BE2C (cell line): ENCODE measurements around the gene MID1.

Experiments
- DNase-seq: peaks from one replicate; pipeline ENCODE4 v3.0.0-alpha.2; 2020
- H3K27me3 ChIP-seq: fragments of 250-450 bp; sonication (Bioruptor Pico); 2 replicates; pipeline ENCODE4 v1.5.1; 2020; ENCODE audit warnings: mild to moderate bottlenecking
- H3K36me3 ChIP-seq: fragments of 250-450 bp; sonication (Bioruptor Pico); 2 replicates; pipeline ENCODE4 v1.5.1; 2020; ENCODE audit warnings: mild to moderate bottlenecking
- H3K4me1 ChIP-seq: fragments of 250-450 bp; sonication (Bioruptor Pico); 2 replicates; pipeline ENCODE4 v1.5.1; 2020
- H3K4me3 ChIP-seq: 2 replicates; pipeline ENCODE4 v1.5.1; 2011; ENCODE audit warnings: low read depth, low read length
- H3K9me3 ChIP-seq: fragments of 250-450 bp; sonication (Bioruptor Pico); 2 replicates; pipeline ENCODE4 v1.5.1; 2020
- CTCF ChIP-seq: IDR thresholded peaks from 2 replicates; pipeline ENCODE4 v1.5.1; 2012; ENCODE audit warnings: mild to moderate bottlenecking, low read depth, low read length

MID1 gene

DNA sequence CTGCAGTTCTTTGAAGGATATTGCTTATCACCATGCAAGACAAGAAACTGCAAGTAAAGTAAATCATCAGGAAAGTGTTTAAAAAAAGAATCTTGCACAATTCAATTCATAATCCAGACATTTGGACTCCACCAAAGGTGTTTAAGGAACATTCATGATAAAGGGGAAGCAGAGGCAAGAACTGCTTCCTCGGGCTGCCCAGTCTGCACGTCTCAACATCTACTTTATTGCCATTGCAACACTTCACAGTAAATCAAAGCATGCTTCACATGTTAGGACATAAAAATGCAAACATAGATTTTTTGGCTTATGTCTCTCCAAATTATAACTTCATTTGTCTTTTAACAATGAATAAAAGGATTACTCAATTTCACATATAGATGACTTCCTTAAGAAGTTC is 42.5 kb downstream of the MID1 start:
- Histone ChIP-seq H3K9me3 (no peaks in the 10 kb centered on the region), H3K4me1 (no peaks in the 10 kb centered on the region), H3K27me3 (no peaks in the 10 kb centered on the region), H3K36me3 (no peaks in the 10 kb centered on the region), H3K4me3 (no peak overlapping the region)
- TF ChIP-seq CTCF = no peak
- no peak for DNase-seq

DNA sequence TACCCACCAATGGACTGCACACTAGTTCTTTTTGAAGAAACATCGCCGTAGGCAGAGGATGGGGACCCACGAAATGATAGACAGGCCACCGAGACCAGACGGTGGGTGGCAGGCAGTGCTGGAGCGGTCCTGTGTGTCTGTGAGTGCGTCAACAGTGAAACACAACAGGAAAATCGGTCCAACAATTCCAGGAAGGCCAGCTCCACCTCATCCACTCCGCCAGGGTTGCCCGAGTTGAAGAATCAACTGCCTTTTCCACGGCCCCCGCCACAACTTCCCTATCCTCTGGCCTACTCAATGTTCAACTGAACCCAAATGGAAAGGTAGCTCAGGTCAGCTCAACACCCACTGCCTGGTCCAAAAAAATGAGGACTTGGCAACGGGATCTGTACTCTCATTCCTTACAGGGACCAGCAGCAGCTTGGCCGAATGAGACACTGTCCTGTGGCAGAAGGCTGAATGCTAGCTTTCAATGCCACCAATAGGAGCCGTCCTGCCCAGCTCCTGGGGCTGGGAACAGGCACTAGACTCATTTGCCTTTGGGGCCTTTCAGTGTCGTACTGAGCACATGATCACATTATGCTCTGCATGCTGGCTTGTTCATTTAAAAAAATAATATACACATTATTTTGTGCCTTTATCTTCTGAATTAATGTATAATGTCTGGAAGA is 43.5 kb downstream of the MID1 start:
- H3K9me3 ChIP-seq = no peaks in the 10 kb centered on the region
- no peak for TF ChIP-seq CTCF
- H3K4me1 ChIP-seq = no peaks in the 10 kb centered on the region
- no peak overlapping the region for H3K4me3 ChIP-seq
- H3K27me3 ChIP-seq = no peaks in the 10 kb centered on the region
- H3K36me3 ChIP-seq = no peaks in the 10 kb centered on the region
- peak; percentile 30 for DNase-seq

DNA sequence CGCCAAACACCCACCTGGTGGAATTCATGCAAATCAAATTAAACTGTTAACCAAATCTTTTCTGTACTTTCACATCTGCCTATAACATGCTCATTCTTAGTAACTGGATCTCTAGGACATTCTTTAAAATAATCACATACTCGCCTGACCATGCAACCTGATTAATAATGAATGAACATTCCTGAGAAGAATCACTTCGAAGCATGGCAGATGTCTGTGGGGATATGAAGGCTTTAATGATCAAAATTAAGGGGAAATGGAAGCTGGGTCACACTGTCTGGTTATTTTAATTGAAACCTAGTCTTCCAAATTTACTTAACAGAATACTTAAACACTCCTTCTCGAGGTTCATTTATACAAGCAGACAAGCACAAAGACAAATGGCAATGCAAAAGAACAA is 44.2 kb downstream of the MID1 start:
- Histone ChIP-seq H3K36me3 (no peaks in the 10 kb centered on the region), H3K9me3 (no peaks in the 10 kb centered on the region), H3K27me3 (no peaks in the 10 kb centered on the region), H3K4me3 (no peak overlapping the region), H3K4me1 (no peaks in the 10 kb centered on the region)
- no peak for TF ChIP-seq CTCF
- DNase-seq = no peak

DNA sequence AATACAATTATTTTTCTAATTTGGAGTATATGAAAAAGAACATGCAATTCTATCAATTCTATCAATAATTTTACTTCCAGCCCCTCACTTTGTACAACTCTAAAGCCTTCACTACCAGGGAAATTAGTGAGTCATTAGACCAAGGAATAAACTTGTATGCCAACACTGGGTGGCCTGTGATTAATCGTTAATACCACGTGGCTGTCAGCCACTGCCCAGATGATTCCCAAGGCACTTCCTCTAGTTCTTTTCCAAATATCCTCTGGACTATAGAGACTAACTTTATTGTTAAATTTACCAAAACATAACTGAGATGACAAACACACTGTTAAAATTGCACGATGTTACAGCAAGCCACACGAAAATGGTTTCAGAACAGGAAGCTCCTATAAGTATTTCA is 45.7 kb downstream of the MID1 start:
- DNase-seq = no peak
- Histone ChIP-seq H3K36me3 (no peaks in the 10 kb centered on the region), H3K9me3 (no peaks in the 10 kb centered on the region), H3K27me3 (no peaks in the 10 kb centered on the region), H3K4me1 (no peaks in the 10 kb centered on the region), H3K4me3 (no peak overlapping the region)
- no peak for TF ChIP-seq CTCF

DNA sequence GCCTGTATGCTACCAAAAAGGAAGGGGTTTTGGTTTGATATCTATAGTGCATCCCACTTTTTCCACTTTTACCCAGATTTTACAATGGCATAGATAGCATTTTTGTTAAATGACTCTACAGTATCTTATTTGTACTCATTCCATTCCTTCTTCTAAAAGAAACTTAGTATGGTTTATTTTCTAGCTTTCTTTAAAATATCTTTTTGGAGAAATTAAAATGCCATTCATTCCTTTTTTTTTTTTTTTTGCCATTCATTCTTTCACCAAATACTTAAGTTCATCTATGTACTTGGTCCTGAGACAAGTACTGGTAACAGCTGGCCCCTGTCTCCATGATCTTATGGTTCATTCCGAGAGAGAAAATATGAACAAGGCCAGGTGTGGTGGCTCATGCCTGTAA is 49.1 kb downstream of the MID1 start:
- H3K9me3 ChIP-seq = no peaks in the 10 kb centered on the region
- TF ChIP-seq CTCF = no peak
- no peaks in the 10 kb centered on the region for H3K4me1 ChIP-seq
- H3K27me3 ChIP-seq = no peaks in the 10 kb centered on the region
- no peak for DNase-seq
- H3K36me3 ChIP-seq = no peaks in the 10 kb centered on the region
- H3K4me3 ChIP-seq = no peak overlapping the region

DNA sequence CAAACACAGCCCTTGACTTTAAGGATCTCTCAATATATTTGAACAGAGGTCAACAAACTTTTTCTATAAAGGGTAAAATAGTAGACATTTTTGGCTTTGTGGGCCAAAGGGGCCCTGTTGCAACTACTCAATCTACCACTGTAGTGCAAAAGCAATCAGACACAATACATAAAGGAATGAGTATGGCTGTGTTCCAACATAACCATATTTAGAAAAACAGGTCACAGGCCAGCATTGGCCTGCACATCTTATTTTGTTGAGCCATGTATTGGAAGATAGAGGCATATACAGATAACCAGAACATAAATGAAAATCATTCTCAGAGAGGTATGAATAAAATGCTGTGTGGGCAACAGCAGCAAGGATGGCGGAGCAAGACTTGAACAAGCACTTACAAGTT is 49.8 kb downstream of the MID1 start:
- Histone ChIP-seq H3K4me3 (no peak overlapping the region), H3K27me3 (no peaks in the 10 kb centered on the region), H3K4me1 (no peaks in the 10 kb centered on the region), H3K36me3 (no peaks in the 10 kb centered on the region), H3K9me3 (no peaks in the 10 kb centered on the region)
- TF ChIP-seq CTCF = no peak
- no peak for DNase-seq
